Measurements from ENCODE around the gene MRPS31.

GRCh38 chr13:40813667-40814454 lies 42.9 kb upstream of the MRPS31 start:
- TF ChIP-seq ZNF274 (IDR thresholded peaks at IDR 0.05; ENCODE audit: low read depth, low read length) = no peak
- no peak for TF ChIP-seq SUZ12 (IDR thresholded peaks at IDR 0.05; ENCODE audit: extremely low read depth, insufficient read depth, insufficient read length)

Measured in NT2/D1 (cell line).